SK-N-SH (cell line): Measurements from ENCODE around the gene ADAMTS7. TPM values are rescaled to one million over a fixed set of nuclear protein-coding genes. Genes with fewer than 3 reads are reported as not detected.
"Not testable (repeated sequence)": the region's sequence is repeated elsewhere in the genome, so short reads cannot be mapped to it uniquely, and the experiment has no call there.

ENCODE experiments used
- CTCF ChIA-PET: fragments of 300-600, 350-600 bp; formaldehyde crosslinking; extraction: SDS; loops from one replicate; lab custom pipeline; 2021; lab: Yijun Ruan, JAX
- POLR2A ChIA-PET: fragments of 350-600 bp; sonication (Branson Sonifier 250); formaldehyde crosslinking; extraction: SDS; loops from one replicate; lab custom pipeline; 2020; ENCODE audit warnings: antibody characterized with exemption, inconsistent platforms; lab: Yijun Ruan, JAX
- DNase-seq: peaks from one replicate; pipeline ENCODE4 v3.0.0; 2012
- H2AFZ ChIP-seq: fragments of 200-600 bp; sonication (generic); 2 replicates; pipeline ENCODE4 v1.8.1; 2016; ENCODE audit warnings: antibody characterized with exemption, mild to moderate bottlenecking, low read depth
- H3F3A ChIP-seq: fragments of 200-600 bp; sonication (generic); replicated peaks from 2 replicates; pipeline ENCODE3; 2016; ENCODE audit warnings: antibody characterized with exemption, mild to moderate bottlenecking; ENCODE audit not compliant: insufficient read depth
- H3K27ac ChIP-seq, 2 experiments: fragments of 200-500 bp in 1 of 2; fragments of 200-600 bp in 1 of 2; sonication (Bioruptor generic) in 1 of 2; sonication (generic), shearing (Covaris generic) in 1 of 2; 2 replicates each; pipeline versions ENCODE4 v1.5.1 to v1.6.1; 2014 to 2016; ENCODE audit warnings: low read depth in 2 of 2, inconsistent platforms in 1 of 2, low read length in 1 of 2, mild to moderate bottlenecking in 1 of 2, mixed read lengths in 1 of 2
- H3K27me3 ChIP-seq: fragments of 200-600 bp; sonication (generic), shearing (Covaris generic); 2 replicates; pipeline ENCODE4 v1.6.1; 2016; ENCODE audit warnings: mixed run types; ENCODE audit not compliant: insufficient read depth
- H3K36me3 ChIP-seq, 2 experiments: fragments of 200-500 bp in 1 of 2; fragments of 200-600 bp in 1 of 2; sonication (Bioruptor generic) in 1 of 2; sonication (generic) in 1 of 2; replicated peaks in 1 of 2; 2 replicates each; pipeline versions ENCODE3 to v1.5.1; 2014 to 2016; ENCODE audit warnings: low read length in 1 of 2, mild to moderate bottlenecking in 1 of 2; ENCODE audit not compliant: insufficient read depth in 2 of 2, control insufficient read depth in 1 of 2
- H3K4me1 ChIP-seq, 2 experiments: fragments of 200-500 bp in 1 of 2; fragments of 200-600 bp in 1 of 2; sonication (Bioruptor generic) in 1 of 2; sonication (generic), shearing (Covaris generic) in 1 of 2; 2 replicates each; pipeline versions ENCODE4 v1.5.1 to v1.6.1; 2014 to 2016; ENCODE audit warnings: low read depth in 1 of 2, low read length in 1 of 2, mixed run types in 1 of 2; ENCODE audit not compliant: insufficient read depth in 2 of 2, control insufficient read depth in 1 of 2
- H3K4me2 ChIP-seq: fragments of 200-600 bp; sonication (generic), shearing (Covaris generic); 2 replicates; pipeline ENCODE4 v1.6.1; 2017; ENCODE audit warnings: mixed run types
- H3K4me3 ChIP-seq, 2 experiments: fragments of 200-500 bp in 1 of 2; fragments of 200-600 bp in 1 of 2; sonication (Bioruptor generic) in 1 of 2; sonication (generic), shearing (Covaris generic) in 1 of 2; 2 replicates each; pipeline versions ENCODE4 v1.5.1 to v1.8.1; 2014 to 2016; ENCODE audit warnings: low read depth in 2 of 2, inconsistent platforms in 1 of 2, low read length in 1 of 2, mild to moderate bottlenecking in 1 of 2, mixed read lengths in 1 of 2, moderate library complexity in 1 of 2
- H3K79me2 ChIP-seq: fragments of 200-600 bp; sonication (generic); 2 replicates; pipeline ENCODE4 v1.8.1; 2017; ENCODE audit warnings: mild to moderate bottlenecking; ENCODE audit not compliant: insufficient read depth
- H3K9ac ChIP-seq: fragments of 200-600 bp; sonication (generic); 2 replicates; pipeline ENCODE4 v1.6.1; 2017; ENCODE audit warnings: mixed run types
- H3K9me2 ChIP-seq: fragments of 200-600 bp; sonication (generic); 2 replicates; pipeline ENCODE4 v1.6.1; 2017; ENCODE audit warnings: mixed run types
- H3K9me3 ChIP-seq: fragments of 200-600 bp; sonication (generic); 2 replicates; pipeline ENCODE4 v1.6.1; 2017; ENCODE audit warnings: mixed run types, mild to moderate bottlenecking, moderate library complexity
- H4K20me1 ChIP-seq: fragments of 200-600 bp; sonication (generic); 2 replicates; pipeline ENCODE4 v1.6.1; 2017; ENCODE audit warnings: mild to moderate bottlenecking, mixed run types; ENCODE audit not compliant: insufficient read depth
- SMC3 ChIP-seq: IDR thresholded peaks from 2 replicates; pipeline ENCODE4 v1.6.1; 2012; ENCODE audit warnings: low read depth, low read length, improper control_type of control experiment
- WGBS: methylation state at CpG from one replicate; pipeline ENCODE4 v1.1.6; 2017; ENCODE audit warnings: low lambda C conversion rate; 5-methylcytosine and 5-hydroxymethylcytosine counted together
- polyA plus RNA-seq, 3 experiments: library from polyadenylated mRNA; depleted of rRNA; stranded (reverse); fragments of >200 nt; gene quantifications; 2 replicates each; pipeline ENCODE4 v1.2.3, GENCODE V29; 2012

ADAMTS7 gene
- polyA plus RNA-seq, 1 of the 3 experiments (the other 2 are of a cell fraction): 17.9 TPM

DNA sequence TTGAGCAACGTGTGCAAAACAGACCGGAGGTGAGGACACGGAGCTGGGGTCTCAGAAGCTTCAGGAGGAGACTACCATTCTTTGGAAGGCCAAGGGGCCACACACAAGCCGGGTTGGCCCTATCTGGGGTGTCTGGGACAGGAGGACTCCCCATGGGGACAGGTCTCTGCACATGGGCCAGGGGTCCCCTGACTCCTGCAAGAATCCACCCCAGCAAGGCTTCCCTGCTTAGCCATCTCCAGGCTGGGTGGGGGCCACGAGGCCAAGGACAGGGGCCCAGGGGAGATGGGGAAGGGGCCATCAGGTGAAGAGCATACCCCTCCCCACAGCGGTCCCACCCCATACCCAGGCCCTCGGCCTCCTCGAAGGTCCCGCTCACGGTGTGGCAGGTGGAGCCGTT lies 38.5 kb downstream of the ADAMTS7 start:
- H3F3A ChIP-seq: no peaks in the 10 kb centered on the region
- no peak overlapping the region for H3K9ac ChIP-seq
- H3K79me2 ChIP-seq: no peaks in the 10 kb centered on the region
- H3K4me2 ChIP-seq: no peak overlapping the region
- POLR2A ChIA-PET: no interaction called here
- no peak overlapping the region for H3K4me3 ChIP-seq
- CTCF ChIA-PET: no interaction called here
- no peak for DNase-seq
- no peak overlapping the region for H3K27ac ChIP-seq
- H2AFZ ChIP-seq: no peak overlapping the region
- 97% methylated on average over 4 of the region's 11 CpGs for WGBS
- no peaks in the 10 kb centered on the region for H3K9me3 ChIP-seq
- no peak for TF ChIP-seq SMC3
- peaks cover 0 to 2% of the 10 kb centered on the region in 2 experiments; a peak in 1 of 4 replicates for H3K4me1 ChIP-seq
- H3K27me3 ChIP-seq: no peaks in the 10 kb centered on the region
- H4K20me1 ChIP-seq: no peaks in the 10 kb centered on the region
- H3K36me3 ChIP-seq: no peaks in the 10 kb centered on the region
- no peaks in the 10 kb centered on the region for H3K9me2 ChIP-seq

GRCh38 chr15:78771436-78772000 lies 39.7 kb downstream of the ADAMTS7 start:
- H4K20me1 ChIP-seq, H3F3A ChIP-seq, H3K9me3 ChIP-seq, H3K4me2 ChIP-seq, CTCF ChIA-PET, H3K36me3 ChIP-seq, H3K27ac ChIP-seq, H3K4me3 ChIP-seq, H3K27me3 ChIP-seq, H3K79me2 ChIP-seq, H3K9ac ChIP-seq, H2AFZ ChIP-seq, POLR2A ChIA-PET, DNase-seq, H3K4me1 ChIP-seq, H3K9me2 ChIP-seq: not testable (repeated sequence)
- WGBS: 94% methylated on average over 2 of the region's 23 CpGs

- POLR2A ChIA-PET, H3K9ac ChIP-seq, DNase-seq, H3K4me2 ChIP-seq, H2AFZ ChIP-seq, H3F3A ChIP-seq, H3K4me1 ChIP-seq, H3K27ac ChIP-seq, H3K9me3 ChIP-seq, H4K20me1 ChIP-seq, H3K79me2 ChIP-seq, CTCF ChIA-PET, H3K27me3 ChIP-seq, H3K9me2 ChIP-seq, H3K4me3 ChIP-seq, H3K36me3 ChIP-seq: not testable (repeated sequence)
- WGBS: 83% methylated on average over 2 of the region's 9 CpGs
Observed at GRCh38 chr15:78771020-78771419, 40.2 kb downstream of the ADAMTS7 start.

DNA sequence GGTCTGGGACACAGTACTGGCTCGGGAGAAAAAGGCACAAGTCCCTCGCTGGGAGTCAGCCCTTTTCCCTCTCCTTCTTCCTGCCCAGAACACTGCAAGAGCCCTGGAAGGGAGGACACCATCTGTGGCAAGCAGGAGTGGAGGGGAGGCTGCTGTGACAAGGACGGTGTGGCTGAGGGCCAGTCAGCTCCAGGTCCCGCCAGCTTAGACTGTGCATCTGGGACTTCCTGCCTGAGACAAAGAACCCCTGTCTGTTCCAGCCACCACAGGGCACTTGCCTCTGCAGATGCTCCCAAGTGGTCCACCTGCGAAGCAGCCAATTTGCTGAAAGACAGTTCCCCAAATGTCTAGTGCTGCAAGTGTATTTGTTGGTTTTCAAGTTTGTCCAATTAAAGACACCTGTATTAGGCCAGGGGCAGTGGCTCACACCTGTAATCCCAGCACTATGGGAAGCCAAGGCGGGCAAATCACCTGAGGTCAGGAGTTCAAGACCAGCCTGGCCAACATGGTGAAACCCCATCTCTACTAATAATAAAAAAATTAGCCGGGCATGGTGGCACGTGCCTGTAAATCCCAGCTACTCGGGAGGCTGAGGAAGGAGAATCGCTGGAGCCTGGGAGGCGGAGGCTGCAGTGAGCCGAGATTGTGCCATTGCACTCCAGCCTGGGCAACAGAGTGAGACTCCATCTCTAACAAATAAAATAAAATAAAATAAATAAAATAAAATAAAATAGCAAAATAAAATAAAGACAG lies 41.6 kb downstream of the ADAMTS7 start:
- H2AFZ ChIP-seq, H3K36me3 ChIP-seq, POLR2A ChIA-PET, H3K4me2 ChIP-seq, H3K9me3 ChIP-seq, H3K27ac ChIP-seq, H3F3A ChIP-seq, H3K4me3 ChIP-seq, H3K9me2 ChIP-seq, H3K9ac ChIP-seq, H4K20me1 ChIP-seq, H3K27me3 ChIP-seq, DNase-seq, H3K79me2 ChIP-seq: not testable (repeated sequence)
- peaks cover 0 to 13% of the 10 kb centered on the region in 2 experiments; a peak in 1 of 4 replicates for H3K4me1 ChIP-seq
- 80% methylated on average over 10 of the region's 12 CpGs for WGBS
- CTCF ChIA-PET: interaction anchor here (0.8 kb wide), 1 partner anchor 258 kb away, joined by 3 read pairs; no protein-coding TSS in a partner anchor
